Suprapubic skin (tissue), 3 donors: ENCODE data around the gene PRKRIP1.

ENCODE experiments used
- POLR2A ChIP-seq, 2 donors: fragments of 450-650 bp; IDR thresholded peaks; one replicate each; pipeline ENCODE4 v1.6.1; 2017; ENCODE audit warnings: antibody characterized with exemption in 2 of 2, mild to moderate bottlenecking in 2 of 2, moderate library complexity in 2 of 2
- TF ChIP-seq, protein P1 (sequence below), 2 donors: fragments of 200-600 bp in 1 of 2; fragments of 450-650 bp in 1 of 2; sonication (generic) in 1 of 2; IDR thresholded peaks; one replicate each; pipeline ENCODE4 v1.5.1; 2016 to 2019; ENCODE audit warnings: antibody characterized with exemption in 2 of 2, mild to moderate bottlenecking in 1 of 2, moderate library complexity in 1 of 2

DNA sequence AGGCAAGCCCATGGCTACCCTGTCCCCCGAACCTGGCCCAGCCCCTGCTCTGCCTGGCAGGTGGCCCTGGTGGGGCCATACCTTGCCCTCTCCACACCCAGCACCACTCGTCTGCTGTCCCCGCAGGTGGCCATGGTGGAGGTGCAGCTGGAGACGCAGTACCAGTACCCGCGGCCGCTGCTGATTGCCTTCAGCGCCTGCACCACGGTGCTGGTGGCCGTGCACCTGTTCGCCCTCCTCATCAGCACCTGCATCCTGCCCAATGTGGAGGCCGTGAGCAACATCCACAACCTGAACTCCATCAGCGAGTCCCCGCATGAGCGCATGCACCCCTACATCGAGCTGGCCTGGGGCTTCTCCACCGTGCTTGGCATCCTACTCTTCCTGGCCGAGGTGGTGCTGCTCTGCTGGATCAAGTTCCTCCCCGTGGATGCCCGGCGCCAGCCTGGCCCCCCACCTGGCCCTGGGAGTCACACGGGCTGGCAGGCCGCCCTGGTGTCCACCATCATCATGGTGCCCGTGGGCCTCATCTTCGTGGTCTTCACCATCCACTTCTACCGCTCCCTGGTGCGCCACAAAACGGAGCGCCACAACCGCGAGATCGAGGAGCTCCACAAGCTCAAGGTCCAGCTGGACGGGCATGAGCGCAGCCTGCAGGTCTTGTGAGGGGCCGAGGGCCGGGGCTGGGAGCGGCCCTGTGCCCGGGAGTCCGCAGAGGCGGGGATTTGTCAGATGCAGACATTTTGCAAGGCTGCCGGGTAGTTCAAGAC, 50.4 kb downstream of the PRKRIP1 start:
- TF ChIP-seq, protein P1, sequence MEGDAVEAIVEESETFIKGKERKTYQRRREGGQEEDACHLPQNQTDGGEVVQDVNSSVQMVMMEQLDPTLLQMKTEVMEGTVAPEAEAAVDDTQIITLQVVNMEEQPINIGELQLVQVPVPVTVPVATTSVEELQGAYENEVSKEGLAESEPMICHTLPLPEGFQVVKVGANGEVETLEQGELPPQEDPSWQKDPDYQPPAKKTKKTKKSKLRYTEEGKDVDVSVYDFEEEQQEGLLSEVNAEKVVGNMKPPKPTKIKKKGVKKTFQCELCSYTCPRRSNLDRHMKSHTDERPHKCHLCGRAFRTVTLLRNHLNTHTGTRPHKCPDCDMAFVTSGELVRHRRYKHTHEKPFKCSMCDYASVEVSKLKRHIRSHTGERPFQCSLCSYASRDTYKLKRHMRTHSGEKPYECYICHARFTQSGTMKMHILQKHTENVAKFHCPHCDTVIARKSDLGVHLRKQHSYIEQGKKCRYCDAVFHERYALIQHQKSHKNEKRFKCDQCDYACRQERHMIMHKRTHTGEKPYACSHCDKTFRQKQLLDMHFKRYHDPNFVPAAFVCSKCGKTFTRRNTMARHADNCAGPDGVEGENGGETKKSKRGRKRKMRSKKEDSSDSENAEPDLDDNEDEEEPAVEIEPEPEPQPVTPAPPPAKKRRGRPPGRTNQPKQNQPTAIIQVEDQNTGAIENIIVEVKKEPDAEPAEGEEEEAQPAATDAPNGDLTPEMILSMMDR (IDR thresholded peaks at IDR 0.05) = no peak
- no peak for TF ChIP-seq POLR2A (IDR thresholded peaks at IDR 0.05)
